Activated CD4-positive, alpha-beta T cell treated with anti-CD3 and anti-CD28 coated beads, Interleukin-2, amount 50 U/mL, for 16 hours (primary cell): ENCODE results near the gene CCDC192.

Source experiments
- DNase-seq: peaks from one replicate; pipeline ENCODE4 v3.0.0-alpha.2; 2020

CCDC192 gene

GRCh38 chr5:127887282-127887681 is 184.1 kb downstream of the CCDC192 start:
- no peak for DNase-seq

GRCh38 chr5:127891942-127892341 is 188.8 kb downstream of the CCDC192 start:
- DNase-seq = no peak

- no peak for DNase-seq
Measured at GRCh38 chr5:127892467-127893207, 189.4 kb downstream of the CCDC192 start.

- no peak for DNase-seq
Measured at GRCh38 chr5:127893232-127893631, 190.0 kb downstream of the CCDC192 start.

GRCh38 chr5:127894461-127894860 is 191.3 kb downstream of the CCDC192 start:
- DNase-seq = no peak

- peak; percentile 48 for DNase-seq
Measured at GRCh38 chr5:127898551-127899213, 195.5 kb downstream of the CCDC192 start.

- no peak for DNase-seq
Measured at GRCh38 chr5:127899214-127899610, 196.0 kb downstream of the CCDC192 start.

- no peak for DNase-seq
Measured at GRCh38 chr5:127906562-127907204, 203.5 kb downstream of the CCDC192 start.

- no peak for DNase-seq
Measured at GRCh38 chr5:127907907-127908306, 204.7 kb downstream of the CCDC192 start.

- DNase-seq = peak; percentile 10
Measured at GRCh38 chr5:127909066-127909465, 205.9 kb downstream of the CCDC192 start.

- no peak for DNase-seq
Measured at GRCh38 chr5:127909821-127910220, 206.6 kb downstream of the CCDC192 start.

GRCh38 chr5:127910307-127910956 is 207.2 kb downstream of the CCDC192 start:
- DNase-seq = no peak

- no peak for DNase-seq
Measured at GRCh38 chr5:127911619-127912018, 208.4 kb downstream of the CCDC192 start.

- no peak for DNase-seq
Measured at GRCh38 chr5:127912411-127912810, 209.2 kb downstream of the CCDC192 start.

GRCh38 chr5:127916885-127917573 is 213.8 kb downstream of the CCDC192 start:
- DNase-seq = no peak

- no peak for DNase-seq
Measured at GRCh38 chr5:127919006-127919796, 216.0 kb downstream of the CCDC192 start.

GRCh38 chr5:127919818-127920217 is 216.6 kb downstream of the CCDC192 start:
- DNase-seq = no peak

- DNase-seq = no peak
Measured at GRCh38 chr5:127920936-127921335, 217.7 kb downstream of the CCDC192 start.

- no peak for DNase-seq
Measured at GRCh38 chr5:127922603-127923002, 219.4 kb downstream of the CCDC192 start.

- no peak for DNase-seq
Measured at GRCh38 chr5:127923804-127924570, 220.8 kb downstream of the CCDC192 start.

- no peak for DNase-seq
Measured at GRCh38 chr5:127924606-127925005, 221.4 kb downstream of the CCDC192 start.
